Medulla oblongata (tissue), 1 donor: ENCODE measurements around the gene SLC29A3.

ENCODE experiments used
- DNase-seq: peaks from one replicate; pipeline ENCODE4 v3.0.0-alpha.2; 2015; ENCODE audit errors: extremely low spot score

SLC29A3 gene

GRCh38 chr10:71300555-71301370, 18.3 kb upstream of the SLC29A3 start:
- no peak for DNase-seq

GRCh38 chr10:71301371-71301916, 17.6 kb upstream of the SLC29A3 start:
- DNase-seq, result no peak

- no peak for DNase-seq
These were observed 16.6 kb upstream of the SLC29A3 start for GRCh38 chr10:71302451-71302850.

- no peak for DNase-seq
These were observed 16.0 kb upstream of the SLC29A3 start for GRCh38 chr10:71302874-71303568.

- no peak for DNase-seq
These were observed 15.5 kb upstream of the SLC29A3 start for GRCh38 chr10:71303569-71303907.

- DNase-seq, result no peak
These were observed 14.1 kb upstream of the SLC29A3 start for GRCh38 chr10:71304914-71305313.

- DNase-seq, result no peak
These were observed 12.1 kb upstream of the SLC29A3 start for GRCh38 chr10:71306979-71307378.

GRCh38 chr10:71307469-71308085, 11.5 kb upstream of the SLC29A3 start:
- peak; percentile 50 for DNase-seq

GRCh38 chr10:71308244-71308643, 10.8 kb upstream of the SLC29A3 start:
- no peak for DNase-seq

GRCh38 chr10:71308985-71309384, 10.1 kb upstream of the SLC29A3 start:
- DNase-seq, result no peak

- DNase-seq, result no peak
These were observed 9.1 kb upstream of the SLC29A3 start for GRCh38 chr10:71309919-71310318.

GRCh38 chr10:71312220-71312619, 6.8 kb upstream of the SLC29A3 start:
- no peak for DNase-seq

GRCh38 chr10:71312811-71313789, 6.0 kb upstream of the SLC29A3 start:
- no peak for DNase-seq

- peak; percentile 68 for DNase-seq
These were observed 4.9 kb upstream of the SLC29A3 start for GRCh38 chr10:71314028-71314693.

GRCh38 chr10:71314694-71315225, 4.3 kb upstream of the SLC29A3 start:
- DNase-seq, result no peak

GRCh38 chr10:71316056-71316785, 2.8 kb upstream of the SLC29A3 start:
- no peak for DNase-seq

GRCh38 chr10:71316786-71317160, 2.3 kb upstream of the SLC29A3 start:
- no peak for DNase-seq

- DNase-seq, result no peak
These were observed 1.3 kb upstream of the SLC29A3 start for GRCh38 chr10:71317739-71318138.

- DNase-seq, result no peak
These were observed 837 bp downstream of the SLC29A3 start for GRCh38 chr10:71319800-71320392.

GRCh38 chr10:71320592-71320991, 1.5 kb downstream of the SLC29A3 start:
- DNase-seq, result no peak
